A549 (cell line): ENCODE measurements around the gene XYLT1. TPM values are rescaled to one million over a fixed set of nuclear protein-coding genes. Genes with fewer than 3 reads are reported as not detected.

Experiments used
- ATAC-seq, 2 experiments: fragments of 200-7000 bp in 1 of 2; fragments of >200 bp in 1 of 2; cut with Nextera tagmentation in 1 of 2; cut with Tn5 transposase in 1 of 2; 3 replicates each; pipeline versions ENCODE4 v1.8.0 to v1.9.1; 2018 to 2020; ENCODE audit warnings: mild to moderate bottlenecking in 1 of 2, moderate library complexity in 1 of 2
- CTCF ChIA-PET: fragments of 300-600 bp; sonication (Branson Sonifier 250); formaldehyde crosslinking; extraction: SDS; loops from one replicate; lab custom pipeline; 2021; ENCODE audit warnings: antibody characterized with exemption, inconsistent platforms; lab: Yijun Ruan, JAX
- POLR2A ChIA-PET: fragments of 350-600 bp; formaldehyde crosslinking; extraction: SDS; loops from one replicate; lab custom pipeline; 2021; ENCODE audit warnings: antibody characterized with exemption, inconsistent platforms; lab: Yijun Ruan, JAX
- DNase-seq, 2 experiments: peaks; one replicate each; pipeline versions ENCODE4 v3.0.0 to v3.0.0-alpha.2; 2011 to 2016; ENCODE audit warnings: low read depth in 1 of 2, low spot score in 1 of 2
- FAIRE-seq: peaks from 2 replicates; lab custom pipeline; 2011; peaks lifted over from hg19 to GRCh38; lab: Jason Lieb, UNC
- H3K27ac ChIP-seq, 2 experiments: fragments of >200 bp; sonication (Bioruptor Twin); formaldehyde crosslinking; 3 replicates each; pipeline ENCODE4 v1.5.1; 2016 to 2017
- H3K4me1 ChIP-seq: fragments of >200 bp; sonication (Bioruptor Twin); formaldehyde crosslinking; 3 replicates; pipeline ENCODE4 v1.6.1; 2016
- H3K4me2 ChIP-seq: fragments of >200 bp; sonication (Bioruptor Twin); formaldehyde crosslinking; 3 replicates; pipeline ENCODE4 v1.6.1; 2016
- H3K4me3 ChIP-seq: fragments of >200 bp; sonication (Bioruptor Twin); formaldehyde crosslinking; 3 replicates; pipeline ENCODE4 v1.5.1; 2016
- H3K9me3 ChIP-seq: fragments of >200 bp; sonication (Bioruptor Twin); formaldehyde crosslinking; 3 replicates; pipeline ENCODE4 v1.6.1; 2016
- ATOH8 ChIP-seq: fragments of 250-450 bp; sonication (Bioruptor Pico); IDR thresholded peaks from 2 replicates; pipeline ENCODE4 v1.5.0; 2020; ENCODE audit warnings: low read depth, mild to moderate bottlenecking, moderate library complexity
- BCL3 ChIP-seq: fragments of >200 bp; sonication (Bioruptor Twin); formaldehyde crosslinking; IDR thresholded peaks from 3 replicates; pipeline ENCODE4 v1.6.1; 2016
- BHLHE40 ChIP-seq: IDR thresholded peaks from 2 replicates; pipeline ENCODE4 v1.6.1; 2012; ENCODE audit warnings: low read depth, low read length, inconsistent platforms
- CHD2 ChIP-seq: fragments of 150-350 bp; IDR thresholded peaks from 2 replicates; pipeline ENCODE4 v1.6.1; 2014; ENCODE audit warnings: low read length; ENCODE audit not compliant: partially characterized antibody
- EHMT2 ChIP-seq: fragments of 200-600 bp; sonication (generic); IDR thresholded peaks from 2 replicates; pipeline ENCODE4 v1.6.1; 2016; ENCODE audit warnings: antibody characterized with exemption, low read depth, mild to moderate bottlenecking, moderate library complexity
- ELK1 ChIP-seq: fragments of 150-350 bp; IDR thresholded peaks from 2 replicates; pipeline ENCODE4 v1.6.1; 2014; ENCODE audit warnings: low read depth, mild to moderate bottlenecking, low read length
- FOSB ChIP-seq: fragments of 250-450 bp; sonication (Bioruptor Pico); IDR thresholded peaks from 2 replicates; pipeline ENCODE4 v1.5.0; 2020; ENCODE audit warnings: mild to moderate bottlenecking, moderate library complexity
- HDAC2 ChIP-seq: fragments of 200-600 bp; sonication (generic); IDR thresholded peaks from 2 replicates; pipeline ENCODE4 v1.6.1; 2016
- HEYL ChIP-seq: fragments of 250-450 bp; sonication (Bioruptor Pico); IDR thresholded peaks from 2 replicates; pipeline ENCODE4 v1.8.0; 2021; ENCODE audit warnings: mild to moderate bottlenecking, moderate library complexity
- HMGXB4 ChIP-seq: fragments of 250-450 bp; sonication (Bioruptor Pico); IDR thresholded peaks from 2 replicates; pipeline ENCODE4 v1.5.0; 2021; ENCODE audit warnings: mild to moderate bottlenecking, moderate library complexity, borderline replicate concordance
- JUNB ChIP-seq: fragments of >200 bp; sonication (Bioruptor Twin); formaldehyde crosslinking; IDR thresholded peaks from 2 replicates; pipeline ENCODE4 v1.6.1; 2016
- KDM5A ChIP-seq: fragments of 200-600 bp; sonication (generic); IDR thresholded peaks from 2 replicates; pipeline ENCODE4 v1.6.1; 2016; ENCODE audit warnings: antibody characterized with exemption, mild to moderate bottlenecking
- MAFK ChIP-seq: fragments of 450-650 bp; IDR thresholded peaks from 2 replicates; pipeline ENCODE4 v1.6.1; 2014; ENCODE audit not compliant: partially characterized antibody
- MYC ChIP-seq: IDR thresholded peaks from 2 replicates; pipeline ENCODE4 v1.6.1; 2012; ENCODE audit warnings: mild to moderate bottlenecking, inconsistent platforms, low read length, improper control_type of control experiment, borderline replicate concordance
- NPAS2 ChIP-seq: fragments of 250-450 bp; sonication (Bioruptor Pico); IDR thresholded peaks from 2 replicates; pipeline ENCODE4 v1.8.0; 2022; ENCODE audit warnings: mild to moderate bottlenecking, moderate library complexity, borderline replicate concordance
- NR3C1 ChIP-seq: fragments of >200 bp; sonication (Bioruptor Twin); formaldehyde crosslinking; IDR thresholded peaks from 3 replicates; pipeline ENCODE4 v1.6.1; 2017
- PHF8 ChIP-seq: fragments of 200-600 bp; sonication (generic); IDR thresholded peaks from 2 replicates; pipeline ENCODE4 v1.6.1; 2016; ENCODE audit warnings: low read depth, mild to moderate bottlenecking, antibody characterized with exemption, moderate library complexity, borderline replicate concordance
- POLR2A ChIP-seq: IDR thresholded peaks from 2 replicates; pipeline ENCODE4 v1.6.1; 2012; ENCODE audit warnings: mild to moderate bottlenecking, low read length
- RARB ChIP-seq: fragments of 250-450 bp; sonication (Bioruptor Pico); IDR thresholded peaks from 2 replicates; pipeline ENCODE4 v1.8.0; 2021; ENCODE audit warnings: mild to moderate bottlenecking, moderate library complexity
- RFX5 ChIP-seq: fragments of 450-650 bp; IDR thresholded peaks from 2 replicates; pipeline ENCODE4 v1.7.1; 2014; ENCODE audit warnings: antibody characterized with exemption, mild to moderate bottlenecking, moderate library complexity
- SMC3 ChIP-seq: fragments of >200 bp; sonication (Bioruptor Twin); formaldehyde crosslinking; IDR thresholded peaks from 3 replicates; pipeline ENCODE4 v1.6.1; 2018; ENCODE audit warnings: inconsistent platforms
- TFCP2L1 ChIP-seq: fragments of 250-450 bp; sonication (Bioruptor Pico); IDR thresholded peaks from 2 replicates; pipeline ENCODE4 v1.5.0; 2021; ENCODE audit warnings: mild to moderate bottlenecking
- USF2 ChIP-seq: fragments of 450-650 bp; IDR thresholded peaks from 2 replicates; pipeline ENCODE4 v1.6.1; 2014; ENCODE audit warnings: antibody characterized with exemption
- WGBS: methylation state at CpG from one replicate; pipeline ENCODE4 v1.1.6; 2017; ENCODE audit errors: missing lambda C conversion rate; 5-methylcytosine and 5-hydroxymethylcytosine counted together
- polyA plus RNA-seq, 4 experiments: library from polyadenylated mRNA; depleted of rRNA in 3 of 4; stranded (reverse); fragments of >200 nt; fragmentation: RNase III in 1 of 4; extraction: RNeasy Plus Mini Kit Qiagen cat#74134 plus additional on column Dnase treatment in 1 of 4; gene quantifications; 2 replicates in 3 of 4; 3 replicates in 1 of 4; pipeline ENCODE4 v1.2.3, GENCODE V29; 2011 to 2017

The XYLT1 gene
- polyA plus RNA-seq, 2 of the 4 experiments (the other 2 are of a cell fraction), result 0.78 to 0.88 TPM

- H3K4me2 ChIP-seq, result no peak overlapping the region
- TF ChIP-seq RARB (CRISPR knock-in tag) (no peak), EHMT2 (no peak), USF2 (no peak), HMGXB4 (CRISPR knock-in tag) (no peak), NPAS2 (CRISPR knock-in tag) (no peak), ELK1 (no peak), ATOH8 (CRISPR knock-in tag) (no peak), SMC3 (no peak), RFX5 (no peak), TFCP2L1 (CRISPR knock-in tag) (no peak), CHD2 (no peak)
- H3K4me1 ChIP-seq, result no peaks in the 10 kb centered on the region
- ATAC-seq, result no peak
- ChIA-PET POLR2A (no interaction called here), CTCF (no interaction called here)
- H3K4me3 ChIP-seq, result no peak overlapping the region
- H3K9me3 ChIP-seq, result no peaks in the 10 kb centered on the region
- 2% methylated on average over 9 of the region's 9 CpGs for WGBS
- FAIRE-seq, result no peak
- DNase-seq, result no peak
- no peak overlapping the region for H3K27ac ChIP-seq
Measured at GRCh38 chr16:17519101-17519955, 48.6 kb upstream of the XYLT1 start.

GRCh38 chr16:17518441-17518840 lies 47.7 kb upstream of the XYLT1 start:
- ATAC-seq (no peak), DNase-seq (no peak), FAIRE-seq (no peak)
- 0% methylated on average over 3 of the region's 3 CpGs for WGBS
- no peaks in the 10 kb centered on the region for H3K9me3 ChIP-seq
- H3K27ac ChIP-seq, result no peak overlapping the region
- ChIA-PET CTCF (no interaction called here), POLR2A (no interaction called here)
- no peak for TF ChIP-seq BCL3
- H3K4me2 ChIP-seq, result no peak overlapping the region; the same call in 2 of the 3 replicates
- no peak overlapping the region for H3K4me3 ChIP-seq
- no peaks in the 10 kb centered on the region for H3K4me1 ChIP-seq

GRCh38 chr16:17515421-17516210 lies 44.9 kb upstream of the XYLT1 start:
- FAIRE-seq (no peak), ATAC-seq (no peak; a peak in 2 of 6 replicates), DNase-seq (peak in 1 of 2 experiments; percentile 20)
- H3K4me2 ChIP-seq, result no peak overlapping the region
- H3K4me3 ChIP-seq, result no peak overlapping the region
- H3K27ac ChIP-seq, result no peak overlapping the region
- H3K9me3 ChIP-seq, result no peaks in the 10 kb centered on the region
- ChIA-PET POLR2A (no interaction called here), CTCF (interaction anchor here (0.6 to 1.8 kb wide), 2 partner anchors 18 to 37 kb away, joined by 5 to 6 read pairs; no protein-coding TSS in a partner anchor)
- WGBS, result 7% methylated on average over 10 of the region's 10 CpGs
- no peaks in the 10 kb centered on the region for H3K4me1 ChIP-seq
- TF ChIP-seq KDM5A, result no peak
- no peak for TF ChIP-seq HDAC2
- no peak for TF ChIP-seq BCL3
- TF ChIP-seq POLR2A, result no peak
- no peak for TF ChIP-seq BHLHE40
- TF ChIP-seq HEYL (CRISPR knock-in tag), result no peak
- TF ChIP-seq MAFK, result no peak
- TF ChIP-seq PHF8, result no peak
- TF ChIP-seq NR3C1, result no peak
- TF ChIP-seq MYC, result no peak
- no peak for TF ChIP-seq JUNB
- TF ChIP-seq FOSB (CRISPR knock-in tag), result no peak
- no peak for TF ChIP-seq USF2
